Suprapubic skin (tissue), 4 donors: Measurements from ENCODE around the gene PILRB. TPM values are rescaled to one million over a fixed set of nuclear protein-coding genes. Genes with fewer than 3 reads are reported as not detected.

ENCODE experiments used
- DNase-seq, 2 donors: peaks; one replicate each; pipeline ENCODE4 v3.0.0-alpha.2; 2019; ENCODE audit warnings: low spot score in 2 of 2
- H3K27ac ChIP-seq: fragments of 200-600 bp; sonication (generic); one replicate; pipeline ENCODE4 v1.5.1; 2019
- H3K27me3 ChIP-seq: fragments of 200-600 bp; sonication (generic); one replicate; pipeline ENCODE4 v1.5.1; 2019
- H3K36me3 ChIP-seq: fragments of 200-600 bp; sonication (generic); one replicate; pipeline ENCODE4 v1.5.1; 2019
- H3K4me1 ChIP-seq: fragments of 200-600 bp; sonication (generic); one replicate; pipeline ENCODE4 v1.5.1; 2019
- H3K4me3 ChIP-seq: fragments of 200-600 bp; sonication (generic); one replicate; pipeline ENCODE4 v1.5.1; 2019; ENCODE audit warnings: mild to moderate bottlenecking
- H3K9me3 ChIP-seq: fragments of 200-600 bp; sonication (generic); one replicate; pipeline ENCODE4 v1.5.1; 2019
- CTCF ChIP-seq, 2 donors: fragments of 200-600 bp in 1 of 2; fragments of 450-650 bp in 1 of 2; sonication (generic) in 1 of 2; IDR thresholded peaks; one replicate each; pipeline ENCODE4 v1.5.1; 2016 to 2019; ENCODE audit warnings: antibody characterized with exemption in 2 of 2, mild to moderate bottlenecking in 1 of 2, moderate library complexity in 1 of 2
- EP300 ChIP-seq: sonication (generic); formaldehyde crosslinking; IDR thresholded peaks from one replicate; pipeline ENCODE4 v1.6.1; 2017; ENCODE audit warnings: antibody characterized with exemption
- POLR2A ChIP-seq, 2 donors: fragments of 450-650 bp; IDR thresholded peaks; one replicate each; pipeline ENCODE4 v1.6.1; 2017; ENCODE audit warnings: antibody characterized with exemption in 2 of 2, mild to moderate bottlenecking in 2 of 2, moderate library complexity in 2 of 2
- POLR2AphosphoS5 ChIP-seq, 3 donors: sonication (generic); formaldehyde crosslinking; IDR thresholded peaks; one replicate each; pipeline ENCODE4 v1.6.1; 2017; ENCODE audit warnings: antibody characterized with exemption in 3 of 3
- WGBS: methylation state at CpG from one replicate; pipeline ENCODE4 v1.1.5; 2018; 5-methylcytosine and 5-hydroxymethylcytosine counted together
- total RNA-seq, 4 donors: library from RNA; depleted of rRNA; stranded (reverse); fragments of >200 nt; gene quantifications; one replicate each; pipeline ENCODE4 v1.1.0, GENCODE V29; 2016

PILRB gene
- total RNA-seq, 4 donors from 2014 or later = 40.8 to 125 (median 63.1) TPM

DNA sequence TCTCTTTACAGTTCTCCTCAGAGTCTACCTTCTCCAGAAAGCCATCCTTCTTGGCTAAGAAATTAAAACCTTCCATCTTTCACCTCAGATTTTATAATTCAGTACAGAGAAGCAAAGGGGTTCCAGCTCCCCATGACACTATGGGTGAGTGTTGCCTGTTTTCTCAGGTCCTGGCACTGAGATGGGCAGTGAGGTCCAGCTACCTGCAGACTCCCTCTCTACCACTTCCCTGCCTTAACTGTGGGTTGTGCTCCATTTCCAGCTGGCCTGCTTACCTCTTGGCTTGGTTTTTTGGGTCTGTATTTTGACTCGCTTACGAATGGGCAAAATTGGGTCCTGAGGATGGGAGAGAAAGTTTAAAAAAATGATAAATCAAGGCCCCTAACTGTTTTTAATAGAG is 44.3 kb downstream of the PILRB start:
- WGBS = 100% methylated on average over 2 of the region's 2 CpGs
- H3K27me3 ChIP-seq = no peaks in the 10 kb centered on the region
- peaks cover 2% of the 10 kb centered on the region for H3K4me1 ChIP-seq
- DNase-seq = no peak
- H3K9me3 ChIP-seq = no peaks in the 10 kb centered on the region
- no peak overlapping the region for H3K27ac ChIP-seq
- no peak overlapping the region for H3K4me3 ChIP-seq
- TF ChIP-seq POLR2AphosphoS5 (IDR thresholded peaks at IDR 0.05) (no peak), EP300 (no peak), CTCF (IDR thresholded peaks at IDR 0.05) (no peak), POLR2A (IDR thresholded peaks at IDR 0.05) (no peak)
- H3K36me3 ChIP-seq = peaks cover 2% of the 10 kb centered on the region

DNA sequence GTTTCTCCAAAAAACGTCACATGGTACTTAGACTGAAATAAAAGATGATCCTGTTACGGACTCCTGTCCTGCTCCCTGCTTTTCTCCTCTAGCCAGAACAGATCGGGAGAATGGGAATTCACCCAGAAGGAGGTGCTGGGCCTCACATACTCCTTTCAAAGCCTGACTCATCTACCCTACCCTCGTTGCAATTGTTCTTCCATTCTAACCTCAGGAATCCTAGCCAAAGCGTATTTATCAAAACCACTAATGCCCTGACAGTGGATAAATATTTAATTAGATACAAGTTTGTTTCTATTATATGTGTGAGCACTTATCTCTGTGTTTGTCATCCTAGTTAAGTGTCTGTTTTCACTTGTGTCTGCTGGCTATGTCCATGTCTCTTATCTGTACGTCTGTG is 48.9 kb downstream of the PILRB start:
- H3K4me3 ChIP-seq = no peak overlapping the region
- peaks cover 2% of the 10 kb centered on the region for H3K36me3 ChIP-seq
- no peak for DNase-seq
- no peak overlapping the region for H3K27ac ChIP-seq
- H3K9me3 ChIP-seq = no peaks in the 10 kb centered on the region
- no peaks in the 10 kb centered on the region for H3K4me1 ChIP-seq
- TF ChIP-seq POLR2A (IDR thresholded peaks at IDR 0.05) (no peak), POLR2AphosphoS5 (IDR thresholded peaks at IDR 0.05) (no peak)
- H3K27me3 ChIP-seq = no peaks in the 10 kb centered on the region
- WGBS = 73% methylated on average over 6 of the region's 6 CpGs

GRCh38 chr7:100407285-100408180 is 49.6 kb downstream of the PILRB start:
- Histone ChIP-seq H3K27ac (no peak overlapping the region), H3K4me1 (no peaks in the 10 kb centered on the region), H3K27me3 (no peaks in the 10 kb centered on the region), H3K4me3 (no peak overlapping the region), H3K36me3 (peaks cover 2% of the 10 kb centered on the region), H3K9me3 (no peaks in the 10 kb centered on the region)
- no peak for DNase-seq
- TF ChIP-seq CTCF (IDR thresholded peaks at IDR 0.05) (peak; percentile 22 to 49), POLR2A (IDR thresholded peaks at IDR 0.05) (no peak)
- WGBS = 66% methylated on average over 12 of the region's 12 CpGs

DNA sequence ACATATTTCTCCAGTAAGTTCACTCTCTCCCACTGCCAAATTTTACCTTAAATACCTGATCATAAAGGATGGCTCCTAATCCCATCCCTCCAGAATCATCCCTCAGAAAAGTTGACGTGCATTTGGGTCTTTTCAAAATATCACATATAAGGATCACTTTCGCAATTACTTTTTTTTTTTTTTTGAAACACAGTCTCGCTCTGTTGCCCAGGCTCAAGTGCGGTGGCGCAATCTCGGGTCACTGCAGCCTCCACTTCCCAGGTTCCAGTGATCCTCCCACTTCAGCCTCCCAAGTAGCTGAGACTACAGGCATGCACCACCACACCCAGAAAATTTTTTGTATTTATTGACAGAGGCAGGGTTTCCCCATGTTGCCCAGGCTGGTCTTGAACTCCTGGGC is 53.2 kb downstream of the PILRB start:
- Histone ChIP-seq H3K36me3 (no peaks in the 10 kb centered on the region), H3K4me3 (no peak overlapping the region), H3K27me3 (no peaks in the 10 kb centered on the region), H3K27ac (no peak overlapping the region), H3K9me3 (no peaks in the 10 kb centered on the region), H3K4me1 (no peaks in the 10 kb centered on the region)
- DNase-seq = no peak
- WGBS = 93% methylated on average over 6 of the region's 6 CpGs
- TF ChIP-seq POLR2AphosphoS5 (IDR thresholded peaks at IDR 0.05) (no peak), EP300 (no peak), POLR2A (IDR thresholded peaks at IDR 0.05) (no peak), CTCF (IDR thresholded peaks at IDR 0.05) (no peak)

GRCh38 chr7:100413346-100413745 is 55.4 kb downstream of the PILRB start:
- H3K4me1 ChIP-seq = no peaks in the 10 kb centered on the region
- DNase-seq = no peak
- H3K4me3 ChIP-seq = no peak overlapping the region
- H3K27me3 ChIP-seq = no peaks in the 10 kb centered on the region
- H3K9me3 ChIP-seq = no peaks in the 10 kb centered on the region
- TF ChIP-seq POLR2A (IDR thresholded peaks at IDR 0.05) = no peak
- no peak for TF ChIP-seq POLR2AphosphoS5 (IDR thresholded peaks at IDR 0.05)
- TF ChIP-seq CTCF (IDR thresholded peaks at IDR 0.05) = no peak
- no peak for TF ChIP-seq EP300
- H3K27ac ChIP-seq = no peak overlapping the region
- no peaks in the 10 kb centered on the region for H3K36me3 ChIP-seq
